GM19395 (cell line): ENCODE data around the gene R3HCC1L.

ENCODE experiments used
- ATAC-seq: cut with Tn5 transposase; IDR thresholded peaks from one replicate; pipeline ENCODE4 v1.9.1; 2021; ENCODE audit warnings: mild to moderate bottlenecking, moderate library complexity; ENCODE audit not compliant: unreplicated experiment

R3HCC1L gene

GRCh38 chr10:98270073-98270740, 135.8 kb downstream of the R3HCC1L start:
- ATAC-seq, result no peak

- no peak for ATAC-seq
Observed at GRCh38 chr10:98270786-98271185, 136.3 kb downstream of the R3HCC1L start.

- ATAC-seq, result no peak
Observed at GRCh38 chr10:98272245-98272644, 137.8 kb downstream of the R3HCC1L start.

- no peak for ATAC-seq
Observed at GRCh38 chr10:98272656-98273055, 138.2 kb downstream of the R3HCC1L start.

GRCh38 chr10:98273057-98273850, 138.8 kb downstream of the R3HCC1L start:
- no peak for ATAC-seq

- no peak for ATAC-seq
Observed at GRCh38 chr10:98274562-98274961, 140.1 kb downstream of the R3HCC1L start.

- ATAC-seq, result no peak
Observed at GRCh38 chr10:98276311-98276710, 141.9 kb downstream of the R3HCC1L start.

- no peak for ATAC-seq
Observed at GRCh38 chr10:98285416-98285815, 151.0 kb downstream of the R3HCC1L start.

GRCh38 chr10:98286419-98286818, 152.0 kb downstream of the R3HCC1L start:
- no peak for ATAC-seq

GRCh38 chr10:98287321-98287720, 152.9 kb downstream of the R3HCC1L start:
- no peak for ATAC-seq

GRCh38 chr10:98289802-98290209, 155.3 kb downstream of the R3HCC1L start:
- ATAC-seq, result no peak

GRCh38 chr10:98292971-98293370, 158.5 kb downstream of the R3HCC1L start:
- ATAC-seq, result no peak

- no peak for ATAC-seq
Observed at GRCh38 chr10:98293550-98294269, 159.3 kb downstream of the R3HCC1L start.

GRCh38 chr10:98294270-98294627, 159.8 kb downstream of the R3HCC1L start:
- ATAC-seq, result no peak
